Activated T-cell treated with anti-CD3 and anti-CD28 coated beads, Interleukin-2, amount 50 U/mL, for 1 hour (primary cell): ENCODE data around the gene ZNF558.

ENCODE experiments used
- DNase-seq: peaks from one replicate; pipeline ENCODE4 v3.0.0-alpha.2; 2020

Gene ZNF558

DNA sequence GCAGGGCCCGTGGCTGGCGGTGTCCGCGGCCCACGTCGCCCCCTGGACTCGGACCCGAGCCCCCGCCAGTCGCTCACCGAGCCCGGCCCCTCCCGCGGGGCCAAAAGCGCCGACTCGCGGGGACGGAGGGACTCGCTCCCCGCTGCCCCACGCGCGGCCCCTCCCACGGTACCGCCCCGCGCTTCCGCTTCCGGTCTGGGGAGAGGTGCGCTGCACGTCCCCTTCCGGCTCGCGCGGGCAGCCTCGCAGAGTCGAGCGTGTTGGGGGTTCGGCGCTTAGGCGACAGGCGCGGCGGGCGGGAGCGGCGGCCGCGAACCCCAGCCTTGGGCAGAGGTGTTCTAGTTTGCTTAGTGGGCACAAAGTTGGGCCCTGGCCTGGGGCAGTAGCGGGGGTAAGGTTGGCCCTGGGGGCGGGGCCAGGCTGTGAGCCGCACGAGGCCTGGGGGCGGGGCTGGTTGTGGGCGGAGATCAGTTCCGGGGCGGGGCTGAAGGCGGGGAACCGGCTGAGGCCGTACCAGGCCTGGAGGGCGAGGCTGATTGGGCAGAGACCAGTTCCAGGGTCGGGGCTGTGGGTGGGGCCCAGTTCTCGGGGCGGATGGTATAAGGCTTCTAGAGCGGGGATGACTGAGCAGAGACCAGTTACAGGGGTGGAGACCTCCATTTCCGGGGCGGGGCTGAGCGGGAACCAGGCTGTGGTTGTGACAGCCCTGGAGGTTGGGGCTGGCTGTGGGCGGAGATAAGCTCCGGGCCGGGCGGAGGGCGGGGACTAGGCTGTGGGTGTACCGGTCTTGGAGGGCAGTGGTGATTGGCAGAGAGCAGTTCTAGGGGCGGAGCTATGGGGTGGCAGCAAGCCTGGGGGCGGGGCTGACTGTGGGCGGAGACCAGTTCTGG, at the start of gene ZNF558, which contains the start of gene MBD3L1:
Gene ZNF558 (minus strand): TSS at position 173 of the 890 bp plus-strand sequence. CDS start 9,645 bp downstream, outside the sequence.
Gene MBD3L1 (plus strand): TSS at position 246 of the 890 bp plus-strand sequence. CDS start 10,302 bp downstream, outside the sequence.
- peak; percentile 100 for DNase-seq

- no peak for DNase-seq
Measured at GRCh38 chr19:8881512-8881911, 49.4 kb upstream of the ZNF558 start.

DNA sequence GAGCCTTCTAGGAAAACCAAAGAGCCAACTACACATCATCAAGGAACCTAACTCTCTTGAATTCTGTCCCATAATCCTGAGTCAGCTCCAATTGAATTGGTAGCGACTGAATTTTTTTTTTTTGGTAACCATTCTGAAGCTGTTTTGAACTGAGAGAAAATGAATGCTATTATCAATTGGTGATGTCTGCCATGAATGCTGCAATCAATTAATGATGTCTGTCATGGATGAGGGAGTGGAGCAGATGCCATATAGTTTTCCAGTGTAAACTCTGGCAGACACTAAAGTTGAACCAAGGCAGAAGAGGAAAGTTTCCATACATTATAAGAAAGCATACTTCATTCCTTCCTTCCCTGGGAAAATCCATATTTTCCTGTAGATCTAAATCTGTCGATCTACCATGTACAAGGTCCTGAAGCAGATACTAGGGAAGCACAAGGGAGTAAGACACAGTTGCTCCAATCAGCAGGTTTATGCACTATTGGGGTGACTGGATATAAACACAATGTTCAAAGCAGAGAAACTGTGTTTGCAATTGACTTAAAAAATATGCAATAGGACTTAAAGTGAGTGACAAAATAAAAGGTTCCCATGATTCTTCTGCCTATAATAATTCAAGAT, 48.9 kb upstream of the ZNF558 start:
- DNase-seq, result no peak

DNA sequence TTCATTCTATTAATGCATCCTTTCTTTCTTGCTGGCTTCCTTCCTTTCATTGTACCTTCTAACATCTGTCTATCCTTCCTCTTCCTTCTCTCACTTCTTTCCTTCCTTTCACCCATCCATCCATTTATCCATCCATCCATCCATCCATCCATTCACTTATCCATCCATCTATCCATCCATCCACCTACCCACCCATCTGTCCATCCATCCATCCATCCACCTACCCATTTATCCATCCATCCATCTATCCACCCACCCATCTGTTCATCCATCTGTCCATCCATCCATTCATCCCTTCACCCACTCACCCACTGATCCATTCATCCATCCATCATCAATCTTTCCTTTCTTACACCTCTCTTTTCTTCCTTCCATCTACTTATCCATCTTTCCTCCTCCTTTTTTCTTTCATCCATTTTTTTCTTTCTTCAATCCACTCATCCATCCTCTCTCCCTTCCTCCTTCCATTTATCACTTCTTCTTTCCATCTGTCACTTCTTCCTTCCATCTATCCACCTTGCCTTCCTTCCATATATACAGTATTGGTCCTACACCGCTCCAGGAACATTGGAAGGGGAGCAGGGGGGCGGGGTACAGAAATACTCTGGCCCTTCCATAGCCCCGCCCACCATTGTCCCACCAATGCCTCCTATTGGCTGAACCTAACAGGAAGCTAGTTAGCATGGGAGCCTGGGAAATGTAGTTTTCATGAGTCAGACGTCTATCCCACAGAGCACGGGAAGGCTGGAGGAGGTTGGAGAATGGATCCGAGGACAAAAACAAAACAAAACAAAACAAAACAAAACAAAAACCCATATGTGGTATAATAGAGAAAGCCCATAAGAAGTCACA, 46.0 kb upstream of the ZNF558 start:
- no peak for DNase-seq

- DNase-seq, result no peak
Measured at GRCh38 chr19:8866344-8866743, 34.2 kb upstream of the ZNF558 start.

- DNase-seq, result no peak
Measured at GRCh38 chr19:8858260-8858659, 26.2 kb upstream of the ZNF558 start.

DNA sequence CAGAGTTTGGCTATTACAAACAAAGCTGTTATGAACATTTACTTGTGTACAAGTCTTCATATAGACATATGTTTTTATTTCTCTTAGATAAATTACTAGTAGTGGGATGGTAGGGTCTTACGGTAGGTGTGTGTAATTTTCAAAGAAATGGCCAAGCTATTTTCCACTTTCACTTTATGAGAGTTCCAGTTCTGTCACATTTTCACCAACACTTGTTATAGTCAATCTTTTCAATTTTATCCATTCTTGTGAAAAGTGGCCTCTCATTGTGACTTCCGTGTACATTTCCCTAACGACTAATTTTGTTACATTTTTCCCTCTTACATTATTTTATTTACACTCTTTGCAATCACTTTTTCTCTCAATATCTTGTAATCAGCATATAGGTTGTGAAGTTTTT, 18.4 kb upstream of the ZNF558 start:
- DNase-seq, result no peak

DNA sequence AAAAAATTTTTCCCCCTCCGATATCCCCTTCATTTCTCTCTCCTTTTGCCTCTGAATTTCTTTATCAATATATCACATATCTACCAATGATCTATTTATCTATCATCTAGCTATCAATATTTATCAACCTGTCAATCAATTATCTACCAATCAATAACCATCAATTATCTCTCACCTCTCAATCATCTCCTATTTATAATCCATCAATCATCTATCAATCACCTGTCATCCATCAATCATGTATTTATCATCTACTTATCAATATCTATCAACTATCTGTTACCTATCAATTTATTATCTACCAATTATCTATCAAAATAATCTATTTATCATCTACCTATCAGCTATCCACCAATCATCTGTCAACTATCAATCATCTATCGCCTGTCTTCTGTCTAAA, 17.1 kb upstream of the ZNF558 start:
- DNase-seq, result no peak

DNA sequence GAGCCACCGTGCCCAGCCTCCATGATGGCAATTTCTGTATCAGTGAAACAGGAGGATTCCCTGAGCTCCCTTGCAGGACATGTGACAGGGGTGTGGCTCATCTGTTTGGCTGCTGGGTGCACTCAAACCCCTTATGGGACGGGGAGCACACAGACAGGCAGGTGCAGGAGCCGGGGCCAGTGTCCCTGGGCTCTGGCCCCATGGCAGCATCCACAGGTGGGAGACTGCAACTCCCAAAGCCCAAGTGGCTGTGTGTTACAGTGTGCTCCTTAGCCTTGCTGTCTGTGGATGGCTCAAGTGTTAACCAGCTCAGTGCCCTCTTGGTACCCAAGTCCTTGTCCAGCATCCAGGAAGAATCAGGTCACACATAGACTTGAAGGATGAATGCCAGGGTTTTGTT, 14.7 kb upstream of the ZNF558 start:
- DNase-seq, result no peak

GRCh38 chr19:8840708-8841107, 8.6 kb upstream of the ZNF558 start:
- no peak for DNase-seq

DNA sequence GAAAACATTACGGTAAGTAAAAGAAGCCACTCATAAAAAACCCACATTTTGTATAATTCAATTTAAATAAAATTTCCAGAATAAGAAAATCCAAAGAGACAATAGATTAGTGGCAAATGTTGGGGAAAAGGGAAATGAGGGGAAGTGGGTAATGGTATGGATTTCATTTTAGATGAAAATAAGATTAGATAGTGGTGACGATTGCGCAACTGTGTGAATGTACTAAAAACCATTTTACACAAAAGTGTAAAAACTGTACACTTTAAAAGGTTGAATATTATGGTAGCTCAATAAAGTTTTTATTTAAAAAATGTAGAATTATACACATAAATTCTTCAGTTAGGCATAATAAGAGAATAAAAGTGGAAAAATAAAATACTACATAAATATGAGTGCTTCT, 3.8 kb upstream of the ZNF558 start:
- DNase-seq, result no peak

DNA sequence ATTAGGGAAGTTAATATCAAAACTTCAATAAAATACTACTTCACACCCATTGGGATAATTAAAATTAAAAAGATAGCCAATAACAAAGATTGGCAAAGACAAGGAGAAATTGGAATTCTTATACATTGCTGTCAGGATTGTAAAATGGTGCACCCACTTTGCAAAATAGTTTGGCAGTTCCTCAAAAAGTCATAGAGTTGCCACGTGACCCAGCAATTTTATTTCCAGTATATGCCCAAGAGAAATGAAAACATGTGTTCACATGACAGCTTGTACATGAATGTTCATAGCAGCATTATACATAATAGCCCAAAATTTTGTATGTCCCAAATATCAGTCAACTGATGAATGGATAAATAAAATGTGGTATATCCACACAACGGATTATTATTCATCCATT, 3.3 kb upstream of the ZNF558 start:
- DNase-seq, result no peak

GRCh38 chr19:8831832-8832131, 322 bp downstream of the ZNF558 start:
- no peak for DNase-seq

GRCh38 chr19:8831373-8831772, 731 bp downstream of the ZNF558 start:
- DNase-seq, result no peak

DNA sequence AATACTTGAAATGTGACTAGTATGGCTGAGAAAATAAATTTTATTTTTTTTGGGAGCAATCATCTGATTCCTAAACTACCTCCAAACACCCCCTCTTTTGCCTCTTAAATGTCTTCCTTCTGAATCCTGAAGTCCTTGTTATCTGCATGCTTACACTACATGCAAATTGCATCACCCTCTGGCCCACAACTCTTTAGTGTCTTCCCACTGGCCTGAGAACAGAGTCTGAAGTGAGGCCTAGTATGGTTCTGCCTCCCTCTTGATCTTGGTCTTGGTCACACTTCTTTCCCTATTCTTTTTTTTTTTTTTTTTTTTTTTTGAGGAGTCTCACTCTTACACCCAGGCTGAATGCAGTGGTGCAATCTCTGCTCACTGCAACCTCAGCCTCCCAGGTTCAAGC, 4.8 kb downstream of the ZNF558 start:
- DNase-seq, result no peak

GRCh38 chr19:8826371-8826770, 5.7 kb downstream of the ZNF558 start:
- DNase-seq, result no peak

GRCh38 chr19:8821748-8822241, 10.3 kb downstream of the ZNF558 start:
- no peak for DNase-seq

DNA sequence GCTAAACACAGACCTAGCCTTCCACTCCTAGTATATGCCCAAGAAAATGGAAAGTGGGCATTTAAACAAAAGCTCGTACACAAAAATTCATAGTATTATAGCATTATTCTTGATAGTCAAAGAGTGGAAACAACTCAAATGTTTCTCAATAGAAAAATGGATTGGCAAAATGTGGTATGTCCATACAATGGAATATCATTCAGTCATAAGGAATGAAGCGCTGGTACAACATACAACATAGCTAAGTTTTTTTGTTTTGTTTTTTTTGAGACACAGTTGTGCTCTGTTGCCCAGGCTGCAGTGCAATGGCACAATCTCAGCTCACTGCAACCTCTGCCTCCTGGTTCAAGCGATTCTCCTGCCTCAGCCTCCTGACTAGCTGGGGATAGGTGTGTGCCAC, 11.9 kb downstream of the ZNF558 start:
- DNase-seq, result no peak

DNA sequence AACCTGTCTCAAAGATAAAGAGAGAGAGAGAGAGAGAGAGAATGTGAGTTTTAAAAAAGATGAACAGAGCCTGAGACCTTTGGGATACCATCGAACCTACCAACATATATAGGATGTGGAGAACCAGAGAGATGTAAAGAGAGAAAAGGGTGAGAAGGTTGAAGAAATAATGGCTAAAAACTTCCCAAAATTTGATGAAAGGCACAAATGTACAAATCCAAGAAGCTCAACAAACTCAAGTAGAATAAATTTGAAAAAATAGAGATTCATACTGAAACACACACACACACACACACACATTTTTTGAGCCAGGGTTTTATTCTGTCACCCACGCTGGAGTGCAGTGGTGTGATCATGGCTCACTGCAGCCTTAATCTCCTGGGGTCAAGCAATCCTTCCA, 16.3 kb downstream of the ZNF558 start:
- no peak for DNase-seq

- DNase-seq, result no peak
Measured at GRCh38 chr19:8814176-8814575, 17.9 kb downstream of the ZNF558 start.

DNA sequence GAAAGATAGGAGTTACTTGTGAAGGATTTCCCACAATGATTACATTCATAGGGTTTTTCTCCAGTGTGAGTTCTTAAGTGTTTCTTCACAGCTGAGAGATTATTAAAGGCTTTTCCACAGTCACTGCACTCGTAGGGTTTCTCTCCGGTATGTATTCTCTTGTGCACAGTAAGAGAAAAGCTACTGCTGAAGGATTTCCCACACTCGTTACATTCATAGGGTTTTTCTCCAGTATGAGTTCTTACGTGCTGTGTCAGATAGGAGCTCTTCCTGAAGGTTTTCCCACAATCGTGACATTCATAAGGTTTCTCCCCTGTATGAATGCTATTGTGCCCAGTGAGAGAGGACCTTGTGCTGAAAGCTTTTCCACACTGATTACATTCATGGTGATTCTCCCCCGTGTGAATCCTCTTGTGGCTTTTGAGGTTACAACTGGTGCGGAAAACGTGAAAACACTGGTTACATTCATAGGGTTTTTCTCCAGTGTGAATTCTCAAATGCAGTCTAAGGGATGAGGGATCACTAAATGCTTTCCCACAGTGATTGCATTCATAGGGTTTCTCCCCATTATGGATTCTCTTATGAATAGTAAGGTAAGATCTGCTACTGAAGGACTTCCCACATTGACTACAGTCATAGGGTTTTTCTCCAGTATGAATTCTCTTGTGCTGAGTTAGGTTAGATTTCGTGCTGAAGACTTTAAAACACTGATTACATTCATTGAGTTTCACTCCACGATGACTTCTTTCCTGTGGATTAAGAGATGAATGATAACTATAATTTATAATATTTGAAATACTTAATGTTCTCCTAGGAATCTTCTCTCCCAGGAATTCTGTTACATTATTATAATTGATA, 20.6 kb downstream of the ZNF558 start:
- no peak for DNase-seq

- no peak for DNase-seq
Measured at GRCh38 chr19:8806661-8807060, 25.4 kb downstream of the ZNF558 start.
